Activated CD8-positive, alpha-beta memory T cell treated with anti-CD3 and anti-CD28 coated beads, Interleukin-2, amount 10 ng/mL, durations not matched to agents 7 days and 5 days (primary cell): Measurements from ENCODE around the gene TGFBR3L. TPM values are rescaled to one million over a fixed set of nuclear protein-coding genes. Genes with fewer than 3 reads are reported as not detected.
"Not testable (repeated sequence)": the region's sequence is repeated elsewhere in the genome, so short reads cannot be mapped to it uniquely, and the experiment has no call there.

Experiments used
- ATAC-seq: fragments of 150-1000 bp; cut with Tn5 transposase; one replicate; pipeline ENCODE4 v1.10.0; 2021; ENCODE audit warnings: moderate library complexity
- CTCF ChIA-PET: fragments of 350-600 bp; sonication (Branson Sonifier 250); formaldehyde crosslinking; loops from one replicate; lab custom pipeline; 2021; ENCODE audit warnings: antibody characterized with exemption; lab: Charles Lee
- DNase-seq: peaks from one replicate; pipeline ENCODE4 v3.0.0-alpha.2; 2020
- H3K27ac Mint-ChIP-seq: one replicate; pipeline ENCODE4 v1.8.0; 2021; ENCODE audit warnings: mild to moderate bottlenecking, mixed read lengths
- H3K27me3 Mint-ChIP-seq: one replicate; pipeline ENCODE4 v1.8.0; 2021; ENCODE audit warnings: mixed read lengths
- H3K36me3 Mint-ChIP-seq: one replicate; pipeline ENCODE4 v1.8.0; 2021; ENCODE audit warnings: mild to moderate bottlenecking, mixed read lengths
- H3K4me1 Mint-ChIP-seq: one replicate; pipeline ENCODE4 v1.8.0; 2021; ENCODE audit warnings: mixed read lengths
- H3K4me3 Mint-ChIP-seq: one replicate; pipeline ENCODE4 v1.8.0; 2021; ENCODE audit warnings: mild to moderate bottlenecking, moderate library complexity, mixed read lengths
- H3K9me3 Mint-ChIP-seq: one replicate; pipeline ENCODE4 v1.8.0; 2022; ENCODE audit warnings: low read depth, mixed read lengths
- total RNA-seq, 2 experiments: library from RNA; stranded (reverse); gene quantifications; one replicate each; pipeline ENCODE4 v1.2.3, GENCODE V29; 2021

TGFBR3L gene
- total RNA-seq, 2 experiments from 2014 or later, result 7.7 to 9.1 TPM

GRCh38 chr19:7961082-7961481 is 46.5 kb downstream of the TGFBR3L start:
- DNase-seq, H3K4me1 Mint-ChIP-seq, H3K9me3 Mint-ChIP-seq, H3K4me3 Mint-ChIP-seq, H3K36me3 Mint-ChIP-seq, H3K27me3 Mint-ChIP-seq, ATAC-seq, H3K27ac Mint-ChIP-seq: not testable (repeated sequence)
- CTCF ChIA-PET, result interaction anchor here (0.9 to 1.1 kb wide), 2 partner anchors 41 to 45 kb away, joined by 3 read pairs; partner anchors contain the start of gene ELAVL1

GRCh38 chr19:7961920-7962626 is 47.4 kb downstream of the TGFBR3L start:
- no peak for DNase-seq
- no peak for ATAC-seq
- Mint-ChIP-seq H3K27ac (no peak overlapping the region), H3K27me3 (no peaks in the 10 kb centered on the region), H3K36me3 (peaks cover 13% of the 10 kb centered on the region), H3K4me3 (no peak overlapping the region), H3K4me1 (peaks cover 3% of the 10 kb centered on the region), H3K9me3 (no peaks in the 10 kb centered on the region)
- CTCF ChIA-PET, result no interaction called here

GRCh38 chr19:7962644-7963268 is 48.1 kb downstream of the TGFBR3L start:
- H3K4me3 Mint-ChIP-seq, result no peak overlapping the region
- H3K36me3 Mint-ChIP-seq, result peaks cover 19% of the 10 kb centered on the region
- peaks cover 3% of the 10 kb centered on the region for H3K4me1 Mint-ChIP-seq
- no peaks in the 10 kb centered on the region for H3K9me3 Mint-ChIP-seq
- no peak for DNase-seq
- CTCF ChIA-PET, result no interaction called here
- H3K27ac Mint-ChIP-seq, result no peak overlapping the region
- ATAC-seq, result no peak
- no peaks in the 10 kb centered on the region for H3K27me3 Mint-ChIP-seq

GRCh38 chr19:7963566-7963965 is 48.9 kb downstream of the TGFBR3L start:
- no peak overlapping the region for H3K4me3 Mint-ChIP-seq
- DNase-seq, result no peak
- peaks cover 3% of the 10 kb centered on the region for H3K4me1 Mint-ChIP-seq
- H3K27me3 Mint-ChIP-seq, result no peaks in the 10 kb centered on the region
- CTCF ChIA-PET, result no interaction called here
- peaks cover 20% of the 10 kb centered on the region for H3K36me3 Mint-ChIP-seq
- no peak overlapping the region for H3K27ac Mint-ChIP-seq
- no peaks in the 10 kb centered on the region for H3K9me3 Mint-ChIP-seq
- ATAC-seq, result no peak

- H3K27ac Mint-ChIP-seq, result no peak overlapping the region
Observed at GRCh38 chr19:7965259-7965841, 50.7 kb downstream of the TGFBR3L start.

GRCh38 chr19:7965921-7966665 is 51.5 kb downstream of the TGFBR3L start:
- H3K27ac Mint-ChIP-seq, result no peak overlapping the region
- CTCF ChIA-PET, result interaction anchor here (0.7 to 1.0 kb wide), 2 partner anchors 36 to 270 kb away, joined by 3 to 8 read pairs; no protein-coding TSS in a partner anchor
- no peak for ATAC-seq

More at GRCh38 chr19:7965259-7965841, 50.7 kb downstream of the TGFBR3L start:
- Mint-ChIP-seq H3K4me1 (peaks cover 3% of the 10 kb centered on the region), H3K4me3 (no peak overlapping the region), H3K27me3 (no peaks in the 10 kb centered on the region), H3K9me3 (no peaks in the 10 kb centered on the region), H3K36me3 (peaks cover 20% of the 10 kb centered on the region)
- ATAC-seq, result no peak
- CTCF ChIA-PET, result interaction anchor here (1.0 kb wide), 1 partner anchor 38 kb away, joined by 3 read pairs; no protein-coding TSS in a partner anchor
- no peak for DNase-seq

GRCh38 chr19:7968008-7968795 is 53.6 kb downstream of the TGFBR3L start:
- no peaks in the 10 kb centered on the region for H3K9me3 Mint-ChIP-seq
- H3K27me3 Mint-ChIP-seq, result no peaks in the 10 kb centered on the region
- H3K4me1 Mint-ChIP-seq, result peaks cover 3% of the 10 kb centered on the region
- H3K36me3 Mint-ChIP-seq, result peaks cover 13% of the 10 kb centered on the region
- CTCF ChIA-PET, result interaction anchor here (1.1 to 2.3 kb wide), 3 partner anchors 24 to 283 kb away, joined by 3 to 8 read pairs (median 4); partner anchors contain the start of gene TIMM44
- H3K27ac Mint-ChIP-seq, result no peak overlapping the region
- no peak overlapping the region for H3K4me3 Mint-ChIP-seq
- ATAC-seq, result no peak
- DNase-seq, result no peak

More at GRCh38 chr19:7965921-7966665, 51.5 kb downstream of the TGFBR3L start:
- DNase-seq, result no peak
- Mint-ChIP-seq H3K4me3 (no peak overlapping the region), H3K27me3 (no peaks in the 10 kb centered on the region), H3K36me3 (peaks cover 20% of the 10 kb centered on the region), H3K9me3 (no peaks in the 10 kb centered on the region), H3K4me1 (peaks cover 3% of the 10 kb centered on the region)

Other genes starting within 250 kb of the TGFBR3L start
- gene RETN, start 245.8 kb upstream of the TGFBR3L start, total RNA-seq, result not detected
- not detected for gene MCEMP1, start 237.7 kb upstream of the TGFBR3L start, total RNA-seq
- 10 to 100 TPM; 80.1 to 91.0 TPM for gene TRAPPC5, start 234.0 kb upstream of the TGFBR3L start, total RNA-seq
- under 1 TPM in 1 of 2 experiments, not detected in 1; 0.23 TPM for gene FCER2, start 212.7 kb upstream of the TGFBR3L start, total RNA-seq
- gene CLEC4G, start 182.7 kb upstream of the TGFBR3L start, total RNA-seq, result not detected
- gene CD209, start 167.3 kb upstream of the TGFBR3L start, total RNA-seq, result not detected
- not detected for gene CLEC4M, start 151.6 kb upstream of the TGFBR3L start, total RNA-seq
- 1 to 10 TPM; 6.0 to 6.1 TPM for gene EVI5L, start 84.6 kb upstream of the TGFBR3L start, total RNA-seq
- under 1 TPM in 1 of 2 experiments, not detected in 1; 0.06 TPM for gene PRR36, start 40.4 kb upstream of the TGFBR3L start, total RNA-seq
- gene LRRC8E, start 26.3 kb upstream of the TGFBR3L start, total RNA-seq, result not detected
- gene MAP2K7, start 11.0 kb upstream of the TGFBR3L start, total RNA-seq, result 10 to 100 TPM; 38.0 to 41.6 TPM
- gene SNAPC2, start 5.5 kb downstream of the TGFBR3L start, total RNA-seq, result 10 to 100 TPM; 18.0 to 24.0 TPM
- gene CTXN1, start 11.3 kb downstream of the TGFBR3L start, total RNA-seq, result under 1 TPM in 1 of 2 experiments, not detected in 1; 0.23 TPM
- gene TIMM44, start 28.8 kb downstream of the TGFBR3L start, total RNA-seq, result 10 to 100 TPM; 63.7 to 76.4 TPM
- 100 to 1,000 TPM; 119 to 150 TPM for gene ELAVL1, start 90.8 kb downstream of the TGFBR3L start, total RNA-seq
- not detected for gene CCL25, start 137.9 kb downstream of the TGFBR3L start, total RNA-seq
- under 1 TPM in 1 of 2 experiments, not detected in 1; 0.06 TPM for gene FBN3, start 234.8 kb downstream of the TGFBR3L start, total RNA-seq